ENCODE measurements around the gene PDK2. TPM values are rescaled to one million over a fixed set of nuclear protein-coding genes. Genes with fewer than 3 reads are reported as not detected.

PDK2 gene
- total RNA-seq, 2 donors from 2014 or later, result 19.9 to 20.9 TPM

- DNase-seq (no peak), ATAC-seq (no peak)
- no peaks in the 10 kb centered on the region for H3K9me3 ChIP-seq (ENCODE audit: control insufficient read depth, low read length, poor library complexity, severe bottlenecking)
- H3K4me1 Mint-ChIP-seq, result peaks cover 15% of the 10 kb centered on the region
- H3K27ac Mint-ChIP-seq, result no peak overlapping the region
- peaks cover 6% of the 10 kb centered on the region for H3K36me3 Mint-ChIP-seq (ENCODE audit: low read depth)
- no peak overlapping the region for H3K4me3 Mint-ChIP-seq
- H3K27me3 Mint-ChIP-seq, result no peaks in the 10 kb centered on the region
These were observed 7.2 kb downstream of the PDK2 start for GRCh38 chr17:50102164-50102991.

- no peaks in the 10 kb centered on the region for H3K27me3 Mint-ChIP-seq
- H3K27ac Mint-ChIP-seq, result no peak overlapping the region
- peaks cover 6% of the 10 kb centered on the region for H3K36me3 Mint-ChIP-seq (ENCODE audit: low read depth)
- H3K4me1 Mint-ChIP-seq, result peaks cover 13% of the 10 kb centered on the region
- ATAC-seq (no peak), DNase-seq (no peak)
- no peaks in the 10 kb centered on the region for H3K9me3 ChIP-seq (ENCODE audit: control insufficient read depth, low read length, poor library complexity, severe bottlenecking)
- no peak overlapping the region for H3K4me3 Mint-ChIP-seq
These were observed 8.1 kb downstream of the PDK2 start for GRCh38 chr17:50103252-50103651.

DNA sequence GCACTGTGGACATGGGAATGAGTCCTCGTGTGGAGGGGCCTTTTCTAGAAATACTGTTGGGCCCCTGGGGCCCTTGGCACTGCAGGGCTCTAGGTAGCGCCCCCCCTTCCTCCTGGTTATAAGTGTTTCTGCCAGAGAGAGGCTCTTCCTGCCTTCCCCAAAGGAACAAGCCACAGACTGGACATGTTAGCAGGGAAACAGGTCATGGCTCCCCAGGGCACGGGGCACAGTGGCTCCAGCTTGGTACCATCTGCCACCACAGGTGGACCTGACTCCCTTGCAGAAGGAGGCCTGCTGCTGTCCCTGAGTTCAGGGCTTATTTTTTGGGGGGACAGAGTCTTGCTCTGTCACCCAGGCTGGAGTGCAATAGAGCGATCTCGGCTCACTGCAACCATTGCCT is 8.8 kb downstream of the PDK2 start:
- Mint-ChIP-seq H3K27ac (no peak overlapping the region), H3K36me3 (ENCODE audit: low read depth) (peaks cover 9% of the 10 kb centered on the region), H3K27me3 (no peaks in the 10 kb centered on the region), H3K4me1 (peaks cover 13% of the 10 kb centered on the region), H3K4me3 (no peak overlapping the region)
- H3K9me3 ChIP-seq (ENCODE audit: control insufficient read depth, low read length, poor library complexity, severe bottlenecking), result no peaks in the 10 kb centered on the region
- ATAC-seq (no peak), DNase-seq (no peak)

DNA sequence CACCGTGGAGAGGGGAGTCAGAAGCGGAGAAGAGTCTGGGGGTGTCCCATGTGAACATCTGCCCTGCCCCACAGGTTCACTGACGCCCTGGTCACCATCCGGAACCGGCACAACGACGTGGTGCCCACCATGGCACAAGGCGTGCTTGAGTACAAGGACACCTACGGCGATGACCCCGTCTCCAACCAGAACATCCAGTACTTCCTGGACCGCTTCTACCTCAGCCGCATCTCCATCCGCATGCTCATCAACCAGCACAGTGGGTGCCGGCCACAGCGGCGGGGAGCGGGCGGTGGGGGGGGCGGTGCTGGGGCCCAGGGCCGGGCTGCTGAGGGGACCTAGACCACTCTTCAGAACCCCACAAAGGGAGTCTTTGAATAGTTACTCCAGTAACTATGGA is 10.7 kb downstream of the PDK2 start:
- no peak overlapping the region for H3K27ac Mint-ChIP-seq
- H3K27me3 Mint-ChIP-seq, result no peaks in the 10 kb centered on the region
- peaks cover 9% of the 10 kb centered on the region for H3K36me3 Mint-ChIP-seq (ENCODE audit: low read depth)
- DNase-seq (no peak), ATAC-seq (no peak)
- H3K9me3 ChIP-seq (ENCODE audit: control insufficient read depth, low read length, poor library complexity, severe bottlenecking), result no peaks in the 10 kb centered on the region
- no peak overlapping the region for H3K4me3 Mint-ChIP-seq
- H3K4me1 Mint-ChIP-seq, result peaks cover 5% of the 10 kb centered on the region

GRCh38 chr17:50106393-50107131 is 11.4 kb downstream of the PDK2 start:
- no peak for DNase-seq
- H3K9me3 ChIP-seq (ENCODE audit: control insufficient read depth, low read length, poor library complexity, severe bottlenecking), result no peaks in the 10 kb centered on the region
- Mint-ChIP-seq H3K36me3 (ENCODE audit: low read depth) (peaks cover 9% of the 10 kb centered on the region), H3K4me3 (no peak overlapping the region), H3K27ac (no peak overlapping the region), H3K4me1 (peaks cover 5% of the 10 kb centered on the region), H3K27me3 (no peaks in the 10 kb centered on the region)
- ATAC-seq, result no peak

DNA sequence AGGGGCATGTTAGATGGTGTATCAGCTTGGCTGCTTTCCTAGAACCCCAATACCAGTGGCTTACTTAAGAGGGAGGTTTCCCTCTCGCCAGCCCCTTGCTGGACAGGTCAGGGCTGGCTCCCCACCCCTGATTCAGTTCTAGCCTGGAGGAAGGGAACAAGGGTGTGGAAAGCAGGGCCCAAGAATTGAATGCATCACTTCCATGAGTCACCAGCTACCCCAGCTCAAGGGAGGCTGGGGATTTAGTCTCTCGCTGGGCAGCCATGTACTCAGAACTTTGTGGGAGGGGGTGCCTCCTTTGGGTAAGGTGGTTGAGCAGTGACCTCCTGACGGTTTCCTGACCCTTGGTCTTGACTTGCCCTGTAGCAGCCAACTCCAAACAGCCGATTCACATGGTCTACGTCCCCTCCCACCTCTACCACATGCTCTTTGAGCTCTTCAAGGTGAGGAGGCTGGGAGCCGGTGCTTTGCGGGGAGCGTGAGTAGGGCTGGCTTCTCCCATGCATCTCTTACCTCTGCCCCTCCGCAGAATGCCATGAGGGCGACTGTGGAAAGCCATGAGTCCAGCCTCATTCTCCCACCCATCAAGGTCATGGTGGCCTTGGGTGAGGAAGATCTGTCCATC is 12.8 kb downstream of the PDK2 start:
- no peaks in the 10 kb centered on the region for H3K9me3 ChIP-seq (ENCODE audit: control insufficient read depth, low read length, poor library complexity, severe bottlenecking)
- H3K36me3 Mint-ChIP-seq (ENCODE audit: low read depth), result peaks cover 9% of the 10 kb centered on the region
- H3K27ac Mint-ChIP-seq, result no peak overlapping the region
- H3K27me3 Mint-ChIP-seq, result no peaks in the 10 kb centered on the region
- DNase-seq (no peak), ATAC-seq (no peak)
- peaks cover 5% of the 10 kb centered on the region for H3K4me1 Mint-ChIP-seq
- H3K4me3 Mint-ChIP-seq, result no peak overlapping the region

- DNase-seq (no peak), ATAC-seq (no peak)
- Mint-ChIP-seq H3K4me3 (no peak overlapping the region), H3K27ac (no peak overlapping the region), H3K4me1 (peaks cover 2% of the 10 kb centered on the region), H3K27me3 (no peaks in the 10 kb centered on the region), H3K36me3 (ENCODE audit: low read depth) (peaks cover 9% of the 10 kb centered on the region)
- H3K9me3 ChIP-seq (ENCODE audit: control insufficient read depth, low read length, poor library complexity, severe bottlenecking), result no peaks in the 10 kb centered on the region
These were observed 13.4 kb downstream of the PDK2 start for GRCh38 chr17:50108556-50108955.

DNA sequence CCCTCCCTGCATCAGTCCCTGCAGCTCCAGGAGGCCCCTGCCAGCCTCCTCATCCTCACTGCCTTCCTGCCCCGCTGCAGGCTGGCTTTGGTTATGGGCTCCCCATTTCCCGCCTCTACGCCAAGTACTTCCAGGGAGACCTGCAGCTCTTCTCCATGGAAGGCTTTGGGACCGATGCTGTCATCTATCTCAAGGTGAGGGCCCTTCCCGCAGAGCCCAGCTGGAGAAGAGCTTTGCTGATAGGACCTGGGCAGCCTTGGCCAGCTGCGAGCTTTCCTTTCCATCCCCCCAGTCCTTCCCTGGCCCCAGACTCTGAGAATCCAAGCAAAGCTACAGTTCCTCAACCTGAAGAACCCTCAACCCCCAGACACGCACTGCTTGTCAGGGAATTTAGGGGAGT is 14.1 kb downstream of the PDK2 start:
- Mint-ChIP-seq H3K36me3 (ENCODE audit: low read depth) (peaks cover 9% of the 10 kb centered on the region), H3K4me3 (no peak overlapping the region), H3K27ac (no peak overlapping the region), H3K4me1 (peaks cover 2% of the 10 kb centered on the region), H3K27me3 (no peaks in the 10 kb centered on the region)
- DNase-seq, result no peak
- no peaks in the 10 kb centered on the region for H3K9me3 ChIP-seq (ENCODE audit: control insufficient read depth, low read length, poor library complexity, severe bottlenecking)
- no peak for ATAC-seq

DNA sequence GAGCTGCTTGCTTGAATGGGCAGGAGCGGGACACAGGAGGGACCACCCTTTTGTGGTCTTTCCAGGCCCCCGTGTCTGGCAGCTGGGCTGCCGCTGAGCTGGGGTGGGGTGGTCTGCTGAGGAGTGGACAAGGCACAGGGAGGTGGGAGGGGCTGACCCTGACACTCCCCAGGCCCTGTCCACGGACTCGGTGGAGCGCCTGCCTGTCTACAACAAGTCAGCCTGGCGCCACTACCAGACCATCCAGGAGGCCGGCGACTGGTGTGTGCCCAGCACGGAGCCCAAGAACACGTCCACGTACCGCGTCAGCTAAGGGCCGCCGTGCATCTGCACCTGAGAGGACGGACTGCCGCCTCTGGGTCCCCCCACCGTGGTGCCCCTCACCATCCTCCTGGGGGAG is 14.6 kb downstream of the PDK2 start:
- no peak overlapping the region for H3K4me3 Mint-ChIP-seq
- peaks cover 9% of the 10 kb centered on the region for H3K36me3 Mint-ChIP-seq (ENCODE audit: low read depth)
- H3K27me3 Mint-ChIP-seq, result peaks cover under 1% of the 10 kb centered on the region
- H3K27ac Mint-ChIP-seq, result no peak overlapping the region
- DNase-seq, result no peak
- no peak for ATAC-seq
- H3K9me3 ChIP-seq (ENCODE audit: control insufficient read depth, low read length, poor library complexity, severe bottlenecking), result no peaks in the 10 kb centered on the region
- H3K4me1 Mint-ChIP-seq, result peaks cover 2% of the 10 kb centered on the region

DNA sequence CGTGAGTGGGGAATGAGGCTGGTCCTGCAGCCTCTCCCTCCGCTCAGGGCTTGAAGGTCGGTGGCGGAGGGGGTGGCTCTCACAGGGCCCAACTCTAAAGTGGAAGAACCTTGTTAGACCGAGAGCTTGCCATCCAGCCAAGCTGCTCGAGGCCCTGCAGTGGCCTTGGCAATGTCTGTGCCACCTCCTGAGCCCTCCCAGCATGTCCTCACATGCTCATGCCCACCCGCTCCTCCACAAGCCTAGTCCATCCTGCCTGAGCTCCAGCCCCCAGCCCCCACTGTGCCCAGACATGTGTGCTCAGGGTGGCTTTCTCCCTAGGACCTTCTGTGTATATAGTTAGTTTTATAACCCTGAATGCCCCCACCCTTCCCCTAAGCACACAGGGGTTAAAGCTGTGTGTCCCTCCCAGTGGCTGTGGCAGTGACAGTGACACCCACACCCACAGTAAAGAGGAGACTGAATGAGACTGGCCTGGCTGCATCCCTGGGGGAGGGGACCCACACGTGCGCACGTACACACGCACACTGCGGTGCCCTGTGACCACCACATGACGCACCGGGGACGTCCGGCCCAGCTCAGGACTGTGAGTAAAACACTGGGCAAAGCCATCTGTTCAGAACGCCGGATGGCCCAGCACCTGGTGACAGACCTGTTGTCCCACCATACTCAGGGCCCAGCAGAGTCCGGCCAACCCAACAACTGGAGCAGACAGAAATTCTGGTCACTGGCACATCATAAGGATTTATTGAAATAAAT is 15.6 kb downstream of the PDK2 start:
- no peaks in the 10 kb centered on the region for H3K9me3 ChIP-seq (ENCODE audit: control insufficient read depth, low read length, poor library complexity, severe bottlenecking)
- DNase-seq (no peak), ATAC-seq (no peak)
- H3K4me1 Mint-ChIP-seq, result peaks cover 7% of the 10 kb centered on the region
- H3K36me3 Mint-ChIP-seq (ENCODE audit: low read depth), result peaks cover 8% of the 10 kb centered on the region
- H3K4me3 Mint-ChIP-seq, result no peak overlapping the region
- H3K27me3 Mint-ChIP-seq, result peaks cover 8% of the 10 kb centered on the region
- no peak overlapping the region for H3K27ac Mint-ChIP-seq

DNA sequence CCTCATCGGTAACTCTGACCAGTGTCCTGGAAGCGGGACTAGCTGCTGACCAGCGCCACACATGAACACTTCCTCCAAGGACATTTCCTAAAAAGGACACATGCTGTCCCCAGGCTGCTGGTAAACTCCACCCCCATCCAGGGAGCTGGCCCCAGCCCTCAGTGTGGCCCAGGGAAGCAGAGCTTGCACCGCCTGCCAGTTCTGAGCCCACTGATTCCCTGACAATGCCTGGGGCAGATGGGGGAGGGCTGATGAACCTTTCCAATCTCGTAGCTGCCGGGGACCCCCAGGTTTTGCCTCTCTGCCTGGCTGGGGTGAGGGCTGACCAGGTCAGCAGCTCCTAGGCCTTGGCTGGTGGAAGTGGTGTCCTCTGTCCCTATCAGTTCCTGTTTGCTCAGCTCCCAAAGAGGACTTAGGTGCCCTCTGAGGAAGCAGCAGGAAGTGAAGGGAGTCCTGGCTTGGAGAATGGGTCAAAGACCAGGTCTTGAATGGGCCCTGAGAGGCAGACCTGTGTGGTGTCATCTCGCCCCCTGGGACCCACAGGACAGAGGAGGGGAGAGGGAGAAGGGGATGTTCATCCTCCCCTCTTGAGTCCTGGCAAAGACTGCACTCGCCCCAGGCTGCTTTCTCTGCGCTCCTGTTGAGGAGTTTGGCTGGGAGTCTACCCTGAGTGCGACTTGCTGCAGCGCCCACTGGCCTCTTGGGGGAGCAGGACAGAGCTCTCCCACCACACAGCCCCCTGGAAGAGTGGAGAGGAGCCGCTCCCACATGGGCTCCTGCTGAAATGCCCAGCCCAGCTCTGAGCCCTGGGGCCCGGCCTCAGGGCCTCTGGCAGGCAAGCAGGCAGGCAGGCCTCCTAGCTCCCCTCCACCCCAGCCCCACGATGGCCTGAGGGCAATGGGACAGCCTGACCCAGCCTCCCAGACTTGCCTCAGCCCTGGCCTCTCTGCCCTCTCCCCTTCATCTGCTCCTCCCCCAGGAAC is 16.8 kb downstream of the PDK2 start:
- peaks cover 4% of the 10 kb centered on the region for H3K36me3 Mint-ChIP-seq (ENCODE audit: low read depth)
- no peaks in the 10 kb centered on the region for H3K9me3 ChIP-seq (ENCODE audit: control insufficient read depth, low read length, poor library complexity, severe bottlenecking)
- no peak overlapping the region for H3K27ac Mint-ChIP-seq
- DNase-seq (no peak), ATAC-seq (no peak)
- H3K4me3 Mint-ChIP-seq, result no peak overlapping the region
- H3K4me1 Mint-ChIP-seq, result peaks cover 11% of the 10 kb centered on the region
- H3K27me3 Mint-ChIP-seq, result peaks cover 14% of the 10 kb centered on the region

GRCh38 chr17:50112694-50113093 is 17.5 kb downstream of the PDK2 start:
- Mint-ChIP-seq H3K27ac (no peak overlapping the region), H3K4me1 (peaks cover 13% of the 10 kb centered on the region), H3K27me3 (peaks cover 16% of the 10 kb centered on the region), H3K4me3 (no peak overlapping the region), H3K36me3 (ENCODE audit: low read depth) (peaks cover 3% of the 10 kb centered on the region)
- ATAC-seq, result no peak
- H3K9me3 ChIP-seq (ENCODE audit: control insufficient read depth, low read length, poor library complexity, severe bottlenecking), result no peaks in the 10 kb centered on the region
- no peak for DNase-seq

Measured in T-helper 17 cell (primary cell).